Measurements from ENCODE around the gene MAD1L1.

- no peak for TF ChIP-seq CTCF (IDR thresholded peaks at IDR 0.05)
- no peak for TF ChIP-seq POLR2A (IDR thresholded peaks at IDR 0.05)
Observed at GRCh38 chr7:2044311-2044882, 188.3 kb downstream of the MAD1L1 start.
